ENCODE measurements around the gene CAPN1. TPM values are rescaled to one million over a fixed set of nuclear protein-coding genes. Genes with fewer than 3 reads are reported as not detected.

CAPN1 gene
- total and polyA plus RNA-seq, 2 of the 4 experiments (the other 2 are of a cell fraction) = 110 to 182 TPM

DNA sequence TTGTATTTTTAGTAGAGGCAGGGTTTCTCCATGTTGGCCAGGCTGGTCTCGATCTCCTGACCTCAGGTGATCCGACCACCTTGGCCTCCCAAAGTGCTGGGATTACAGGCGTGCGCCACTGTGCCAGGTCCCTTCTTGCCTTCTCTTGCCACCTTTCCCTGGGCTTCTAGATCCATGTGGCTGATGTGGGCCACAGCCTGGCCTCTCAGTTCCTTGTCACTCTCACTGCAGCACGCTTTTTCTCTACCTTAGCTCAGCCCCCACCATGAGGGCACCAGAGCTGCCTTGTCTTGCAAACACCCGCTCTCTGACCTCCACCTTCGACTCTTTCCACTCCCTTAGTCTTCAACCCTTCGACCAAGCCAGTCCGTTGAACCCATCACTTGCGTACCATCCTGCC lies 7.5 kb downstream of the CAPN1 start:
- dilution Hi-C loops (cut with HindIII; ENCODE audit: low sequenced_read_pairs, unreplicated experiment) = no loop called here
- TF ChIP-seq FOS (IDR thresholded peaks at IDR 0.05; ENCODE audit: low read depth, low read length) (no peak), SMC3 (IDR thresholded peaks at IDR 0.05; ENCODE audit: low read depth, low read length) (no peak), CHD1 (IDR thresholded peaks at IDR 0.05; ENCODE audit: low read depth, low read length) (no peak)
- TF ChIP-seq, protein P1, sequence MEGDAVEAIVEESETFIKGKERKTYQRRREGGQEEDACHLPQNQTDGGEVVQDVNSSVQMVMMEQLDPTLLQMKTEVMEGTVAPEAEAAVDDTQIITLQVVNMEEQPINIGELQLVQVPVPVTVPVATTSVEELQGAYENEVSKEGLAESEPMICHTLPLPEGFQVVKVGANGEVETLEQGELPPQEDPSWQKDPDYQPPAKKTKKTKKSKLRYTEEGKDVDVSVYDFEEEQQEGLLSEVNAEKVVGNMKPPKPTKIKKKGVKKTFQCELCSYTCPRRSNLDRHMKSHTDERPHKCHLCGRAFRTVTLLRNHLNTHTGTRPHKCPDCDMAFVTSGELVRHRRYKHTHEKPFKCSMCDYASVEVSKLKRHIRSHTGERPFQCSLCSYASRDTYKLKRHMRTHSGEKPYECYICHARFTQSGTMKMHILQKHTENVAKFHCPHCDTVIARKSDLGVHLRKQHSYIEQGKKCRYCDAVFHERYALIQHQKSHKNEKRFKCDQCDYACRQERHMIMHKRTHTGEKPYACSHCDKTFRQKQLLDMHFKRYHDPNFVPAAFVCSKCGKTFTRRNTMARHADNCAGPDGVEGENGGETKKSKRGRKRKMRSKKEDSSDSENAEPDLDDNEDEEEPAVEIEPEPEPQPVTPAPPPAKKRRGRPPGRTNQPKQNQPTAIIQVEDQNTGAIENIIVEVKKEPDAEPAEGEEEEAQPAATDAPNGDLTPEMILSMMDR (conservative IDR thresholded peaks at IDR 0.05; ENCODE audit: low read depth, low read length) = no peak
- TF ChIP-seq, protein P2, sequence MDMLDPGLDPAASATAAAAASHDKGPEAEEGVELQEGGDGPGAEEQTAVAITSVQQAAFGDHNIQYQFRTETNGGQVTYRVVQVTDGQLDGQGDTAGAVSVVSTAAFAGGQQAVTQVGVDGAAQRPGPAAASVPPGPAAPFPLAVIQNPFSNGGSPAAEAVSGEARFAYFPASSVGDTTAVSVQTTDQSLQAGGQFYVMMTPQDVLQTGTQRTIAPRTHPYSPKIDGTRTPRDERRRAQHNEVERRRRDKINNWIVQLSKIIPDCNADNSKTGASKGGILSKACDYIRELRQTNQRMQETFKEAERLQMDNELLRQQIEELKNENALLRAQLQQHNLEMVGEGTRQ (IDR thresholded peaks at IDR 0.05; ENCODE audit: low read depth, low read length) = no peak
- TF ChIP-seq, protein P3, sequence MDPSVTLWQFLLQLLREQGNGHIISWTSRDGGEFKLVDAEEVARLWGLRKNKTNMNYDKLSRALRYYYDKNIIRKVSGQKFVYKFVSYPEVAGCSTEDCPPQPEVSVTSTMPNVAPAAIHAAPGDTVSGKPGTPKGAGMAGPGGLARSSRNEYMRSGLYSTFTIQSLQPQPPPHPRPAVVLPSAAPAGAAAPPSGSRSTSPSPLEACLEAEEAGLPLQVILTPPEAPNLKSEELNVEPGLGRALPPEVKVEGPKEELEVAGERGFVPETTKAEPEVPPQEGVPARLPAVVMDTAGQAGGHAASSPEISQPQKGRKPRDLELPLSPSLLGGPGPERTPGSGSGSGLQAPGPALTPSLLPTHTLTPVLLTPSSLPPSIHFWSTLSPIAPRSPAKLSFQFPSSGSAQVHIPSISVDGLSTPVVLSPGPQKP (IDR thresholded peaks at IDR 0.05; ENCODE audit: borderline replicate concordance, low read depth, low read length) = no peak
- Histone ChIP-seq H3K56ac (ENCODE audit: extremely low read depth, insufficient read depth, low read length) (no peak overlapping the region), H4K5ac (ENCODE audit: low read depth, low read length) (no peak overlapping the region), H3K36me3 (ENCODE audit: control insufficient read depth, insufficient read depth, low read length) (peaks cover 61% of the 10 kb centered on the region), H3K27me3 (ENCODE audit: control insufficient read depth, insufficient read depth, low read length) (no peaks in the 10 kb centered on the region), H3K9me3 (ENCODE audit: control insufficient read depth, insufficient read depth, low read length) (no peaks in the 10 kb centered on the region), H3K23ac (ENCODE audit: low read depth, low read length) (no peak overlapping the region), H3K18ac (ENCODE audit: low read depth, low read length) (no peak overlapping the region), H2AFZ (replicated peaks; ENCODE audit: low read length, poor library complexity) (no peak overlapping the region), H2BK15ac (ENCODE audit: low read depth, low read length) (no peak overlapping the region), H2BK5ac (ENCODE audit: low read depth, low read length, poor library complexity, severe bottlenecking) (no peak overlapping the region), H3K14ac (replicated peaks; ENCODE audit: low read depth, low read length) (no peak overlapping the region), H2AK5ac (ENCODE audit: low read depth, low read length) (no peak overlapping the region), H3K4ac (ENCODE audit: low read depth, low read length) (no peak overlapping the region), H3K9me1 (ENCODE audit: insufficient read depth, low read length) (no peaks in the 10 kb centered on the region), H3K27ac (ENCODE audit: insufficient read depth, low read length) (no peak overlapping the region), H3K4me3 (ENCODE audit: insufficient read depth, low read depth, low read length) (no peak overlapping the region), H2BK20ac (ENCODE audit: low read depth, low read length) (no peak overlapping the region), H3K4me1 (ENCODE audit: control insufficient read depth, insufficient read depth, low read length) (no peaks in the 10 kb centered on the region), H4K20me1 (ENCODE audit: insufficient read depth, low read length) (peaks cover 9% of the 10 kb centered on the region), H3K4me2 (ENCODE audit: low read depth, low read length) (no peak overlapping the region), H2BK120ac (ENCODE audit: low read depth, low read length) (no peak overlapping the region), H3K79me1 (ENCODE audit: low read depth in 1 of 2, low read length in 2 of 2) (peaks cover 15 to 45% of the 10 kb centered on the region in 2 experiments), H3K9ac (ENCODE audit: low read depth, low read length) (no peak overlapping the region), H4K91ac (ENCODE audit: insufficient read depth, low read depth, low read length) (no peak overlapping the region), H2AK9ac (replicated peaks; ENCODE audit: low read depth, low read length, poor library complexity) (no peak overlapping the region), H4K8ac (ENCODE audit: low read depth in 2 of 2, low read length in 2 of 2) (no peak overlapping the region)
- DNase-seq (no peak), ATAC-seq (ENCODE audit: low read depth) (no peak)
- no TSS peak for BruUV-seq (replicated peaks)
- in situ Hi-C loops (cut with MboI; ENCODE audit: low sequenced_read_pairs) = no loop called here
- CTCF ChIA-PET = no interaction called here
- intact Hi-C loops (cut with micrococcal nuclease) = no loop called here
- 85% methylated on average over 9 of the region's 10 CpGs; no CpG with 5 or more reads in 1 of the 2 experiments for WGBS, 2 experiments (ENCODE audit: extremely low coverage in 2 of 2, insufficient read length in 1 of 2)
- POLR2A ChIA-PET (ENCODE audit: unreplicated experiment) = no interaction called here
